Caco-2 (cell line): ENCODE results near the gene PSD2. TPM values are rescaled to one million over a fixed set of nuclear protein-coding genes. Genes with fewer than 3 reads are reported as not detected.

ENCODE experiments used
- BruUV-seq: library from RNA; stranded (reverse); fragments of 400-500 nt; replicated peaks from 2 replicates; lab custom pipeline; 2021; lab: Mats Ljungman, UMichigan
- CTCF ChIA-PET: fragments of 300-600 bp; sonication (Branson Sonifier 250); formaldehyde crosslinking; loops from one replicate; lab custom pipeline; 2022; ENCODE audit warnings: antibody characterized with exemption; lab: Charles Lee
- POLR2A ChIA-PET: fragments of 300-600 bp; sonication (Branson Sonifier 250); formaldehyde crosslinking; loops from one replicate; lab custom pipeline; 2022; ENCODE audit warnings: antibody characterized with exemption; lab: Charles Lee
- DNase-seq, 2 experiments: peaks; one replicate each; pipeline versions ENCODE4 v3.0.0 to v3.0.0-alpha.2; 2020 to 2022
- H3K27me3 ChIP-seq: replicated peaks from 2 replicates; pipeline ENCODE4 v1.6.0; 2011; ENCODE audit warnings: low read length; ENCODE audit not compliant: control insufficient read depth, insufficient read depth
- H3K36me3 ChIP-seq: 2 replicates; pipeline ENCODE4 v1.5.1; 2011; ENCODE audit warnings: low read length; ENCODE audit not compliant: control insufficient read depth, insufficient read depth
- H3K4me1 ChIP-seq: fragments of 250-450 bp; sonication (Bioruptor Pico); 2 replicates; pipeline ENCODE4 v1.5.1; 2020; ENCODE audit warnings: mild to moderate bottlenecking
- H3K4me3 ChIP-seq: 2 replicates; pipeline ENCODE4 v1.5.1; 2011; ENCODE audit warnings: low read depth, mild to moderate bottlenecking, control low read depth, low read length
- H3K9me3 ChIP-seq: fragments of 250-450 bp; sonication (Bioruptor Pico); 2 replicates; pipeline ENCODE4 v1.5.1; 2020; ENCODE audit warnings: mild to moderate bottlenecking, moderate library complexity
- H3K27ac Mint-ChIP-seq: one replicate; pipeline ENCODE4 v1.8.0; 2022; ENCODE audit warnings: mixed read lengths; ENCODE audit not compliant: unreplicated experiment
- H3K27me3 Mint-ChIP-seq: one replicate; pipeline ENCODE4 v1.8.0; 2022; ENCODE audit warnings: mixed read lengths; ENCODE audit not compliant: insufficient read depth, unreplicated experiment
- H3K36me3 Mint-ChIP-seq: one replicate; pipeline ENCODE4 v1.8.0; 2022; ENCODE audit warnings: mild to moderate bottlenecking, mixed read lengths; ENCODE audit not compliant: insufficient read depth, unreplicated experiment
- H3K4me1 Mint-ChIP-seq: one replicate; pipeline ENCODE4 v1.8.0; 2022; ENCODE audit warnings: low read depth, mixed read lengths; ENCODE audit not compliant: unreplicated experiment
- H3K4me3 Mint-ChIP-seq: one replicate; pipeline ENCODE4 v1.8.0; 2022; ENCODE audit warnings: mild to moderate bottlenecking, moderate library complexity, mixed read lengths; ENCODE audit not compliant: unreplicated experiment
- H3K9me3 Mint-ChIP-seq: one replicate; pipeline ENCODE4 v1.8.0; 2022; ENCODE audit warnings: mixed read lengths; ENCODE audit not compliant: unreplicated experiment
- intact Hi-C: fragments of 100-400 bp; cut with micrococcal nuclease; formaldehyde crosslinking; loops from one replicate; pipeline ENCODE4 v1.10.0; 2022; ENCODE audit not compliant: unreplicated experiment
- total RNA-seq: library from RNA; stranded (reverse); gene quantifications from 2 replicates; pipeline ENCODE4 v1.2.3, GENCODE V29; 2022
- TF ChIP-seq, protein P1 (sequence below), 2 experiments: fragments of 200-600 bp in 1 of 2; IDR thresholded peaks; 1 replicate in 1 of 2; 2 replicates in 1 of 2; pipeline versions ENCODE4 v1.5.1 to v1.8.0; 2011 to 2022; ENCODE audit warnings: antibody characterized with exemption in 1 of 2, control low read depth in 1 of 2, inconsistent platforms in 1 of 2, low read depth in 1 of 2, low read length in 1 of 2, mild to moderate bottlenecking in 1 of 2, moderate library complexity in 1 of 2; ENCODE audit not compliant: insufficient read depth in 1 of 2, severe bottlenecking in 1 of 2, unreplicated experiment in 1 of 2

PSD2 gene
- total RNA-seq, 1 experiment from 2014 or later = 0.09 TPM

DNA sequence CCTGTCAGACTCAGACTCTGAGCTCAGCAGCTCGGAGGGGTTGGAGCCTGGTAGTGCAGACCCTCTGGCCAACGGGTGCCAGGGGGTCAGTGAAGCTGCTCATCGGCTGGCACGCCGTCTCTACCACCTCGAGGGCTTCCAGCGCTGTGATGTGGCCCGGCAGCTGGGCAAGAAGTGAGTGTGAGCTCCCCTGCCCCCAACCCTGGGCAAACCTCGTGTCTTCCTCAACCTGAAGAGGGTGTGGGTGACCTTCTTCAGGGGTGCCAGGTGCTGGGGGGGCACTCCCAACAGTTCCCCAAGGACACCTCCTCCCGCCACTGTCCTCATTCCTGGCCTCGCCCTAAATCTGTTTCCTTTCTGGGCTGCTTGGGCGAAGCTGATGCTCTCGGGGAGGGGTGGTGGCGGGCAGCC lies 18.6 kb downstream of the PSD2 start:
- H3K27ac Mint-ChIP-seq = no peak overlapping the region
- no peaks in the 10 kb centered on the region; the same call in none of the 2 replicates for H3K27me3 ChIP-seq
- H3K36me3 ChIP-seq = no peaks in the 10 kb centered on the region
- no peaks in the 10 kb centered on the region for H3K4me1 Mint-ChIP-seq
- no peak overlapping the region for H3K4me3 ChIP-seq
- peaks cover 9% of the 10 kb centered on the region for H3K9me3 Mint-ChIP-seq
- no peak for DNase-seq
- TF ChIP-seq, protein P1, sequence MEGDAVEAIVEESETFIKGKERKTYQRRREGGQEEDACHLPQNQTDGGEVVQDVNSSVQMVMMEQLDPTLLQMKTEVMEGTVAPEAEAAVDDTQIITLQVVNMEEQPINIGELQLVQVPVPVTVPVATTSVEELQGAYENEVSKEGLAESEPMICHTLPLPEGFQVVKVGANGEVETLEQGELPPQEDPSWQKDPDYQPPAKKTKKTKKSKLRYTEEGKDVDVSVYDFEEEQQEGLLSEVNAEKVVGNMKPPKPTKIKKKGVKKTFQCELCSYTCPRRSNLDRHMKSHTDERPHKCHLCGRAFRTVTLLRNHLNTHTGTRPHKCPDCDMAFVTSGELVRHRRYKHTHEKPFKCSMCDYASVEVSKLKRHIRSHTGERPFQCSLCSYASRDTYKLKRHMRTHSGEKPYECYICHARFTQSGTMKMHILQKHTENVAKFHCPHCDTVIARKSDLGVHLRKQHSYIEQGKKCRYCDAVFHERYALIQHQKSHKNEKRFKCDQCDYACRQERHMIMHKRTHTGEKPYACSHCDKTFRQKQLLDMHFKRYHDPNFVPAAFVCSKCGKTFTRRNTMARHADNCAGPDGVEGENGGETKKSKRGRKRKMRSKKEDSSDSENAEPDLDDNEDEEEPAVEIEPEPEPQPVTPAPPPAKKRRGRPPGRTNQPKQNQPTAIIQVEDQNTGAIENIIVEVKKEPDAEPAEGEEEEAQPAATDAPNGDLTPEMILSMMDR (IDR thresholded peaks at IDR 0.05; ENCODE audit: insufficient read depth in 1 of 2, low read depth in 1 of 2, low read length in 1 of 2, severe bottlenecking in 1 of 2, unreplicated experiment in 1 of 2) = no peak
- no peaks in the 10 kb centered on the region for H3K36me3 Mint-ChIP-seq
- H3K27me3 Mint-ChIP-seq = peaks cover 17% of the 10 kb centered on the region
- BruUV-seq = no TSS peak
- H3K4me3 Mint-ChIP-seq = no peak overlapping the region
- no peaks in the 10 kb centered on the region for H3K4me1 ChIP-seq
- peaks cover 11% of the 10 kb centered on the region; the same call in 1 of the 2 replicates for H3K9me3 ChIP-seq
- ChIA-PET POLR2A (no interaction called here), CTCF (interaction anchor here (1.6 kb wide), 1 partner anchor 38 kb away, joined by 4 read pairs; no protein-coding TSS in a partner anchor)
- intact Hi-C loops = no loop called here

DNA sequence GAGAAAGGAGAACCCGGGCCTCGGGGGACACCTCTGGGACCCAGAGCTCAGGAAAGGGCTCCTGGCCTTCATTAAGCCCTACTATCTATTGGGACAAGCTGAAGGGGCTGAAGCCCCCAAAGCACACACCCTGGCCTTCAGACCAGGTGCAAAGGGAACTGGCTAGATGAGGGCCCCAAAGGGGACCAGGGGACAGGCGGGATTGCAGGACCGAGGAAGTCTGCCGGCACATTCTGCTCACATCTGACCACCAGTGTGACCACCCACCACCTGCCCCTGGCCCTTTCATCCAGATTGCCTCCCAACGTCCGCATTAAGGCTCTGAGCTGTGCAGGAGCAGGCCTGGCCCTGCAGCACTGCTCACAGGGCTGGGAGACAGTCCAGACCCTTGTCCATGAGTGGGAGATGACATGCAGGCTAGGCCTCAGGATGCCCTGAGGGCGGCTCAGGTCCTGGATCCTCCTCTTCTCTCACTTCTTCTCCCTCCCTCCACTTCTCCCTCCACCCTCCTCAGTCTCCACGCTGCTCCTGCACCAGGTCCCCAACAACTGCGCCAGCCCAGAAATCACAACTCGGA lies 19.2 kb downstream of the PSD2 start:
- intact Hi-C loops = no loop called here
- H3K4me1 ChIP-seq = no peaks in the 10 kb centered on the region
- peaks cover 11% of the 10 kb centered on the region; the same call in 1 of the 2 replicates for H3K9me3 ChIP-seq
- H3K4me3 ChIP-seq = no peak overlapping the region
- POLR2A ChIA-PET = no interaction called here
- no peak for DNase-seq
- no peaks in the 10 kb centered on the region; the same call in none of the 2 replicates for H3K27me3 ChIP-seq
- no peaks in the 10 kb centered on the region for H3K4me1 Mint-ChIP-seq
- H3K36me3 ChIP-seq = no peaks in the 10 kb centered on the region
- no peak overlapping the region for H3K27ac Mint-ChIP-seq
- TF ChIP-seq, protein P1 (IDR thresholded peaks at IDR 0.05; ENCODE audit: insufficient read depth in 1 of 2, low read depth in 1 of 2, low read length in 1 of 2, severe bottlenecking in 1 of 2, unreplicated experiment in 1 of 2) = no peak
- no peak overlapping the region for H3K4me3 Mint-ChIP-seq
- H3K9me3 Mint-ChIP-seq = peaks cover 15% of the 10 kb centered on the region
- BruUV-seq = no TSS peak
- H3K36me3 Mint-ChIP-seq = no peaks in the 10 kb centered on the region
- CTCF ChIA-PET = interaction anchor here (1.6 kb wide), 1 partner anchor 39 kb away, joined by 4 read pairs; no protein-coding TSS in a partner anchor
- H3K27me3 Mint-ChIP-seq = peaks cover 22% of the 10 kb centered on the region

DNA sequence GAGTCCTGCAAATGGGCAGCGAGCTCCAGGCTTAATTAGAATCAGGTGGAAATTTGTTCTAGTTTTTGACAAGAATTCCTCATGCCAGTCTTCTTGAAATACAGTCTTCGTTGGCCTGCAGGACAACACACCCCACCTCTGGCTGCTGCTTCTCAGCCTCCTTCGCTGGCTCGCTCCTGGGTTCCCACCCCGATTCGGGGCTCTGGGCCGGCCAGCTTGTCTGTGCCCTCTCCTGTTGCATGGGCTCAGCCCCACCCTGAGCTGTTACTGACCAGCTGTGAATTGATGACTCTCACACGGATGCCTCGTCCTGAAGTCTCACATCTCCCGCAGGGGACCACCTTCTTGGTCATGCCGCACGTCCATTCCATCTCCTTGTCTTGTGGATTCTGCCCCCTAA lies 21.0 kb downstream of the PSD2 start:
- CTCF ChIA-PET = no interaction called here
- DNase-seq = no peak
- Histone ChIP-seq H3K4me1 (no peaks in the 10 kb centered on the region), H3K36me3 (no peaks in the 10 kb centered on the region), H3K27me3 (no peaks in the 10 kb centered on the region; the same call in none of the 2 replicates), H3K9me3 (peaks cover 11% of the 10 kb centered on the region; the same call in 1 of the 2 replicates), H3K4me3 (no peak overlapping the region)
- TF ChIP-seq, protein P1 (IDR thresholded peaks at IDR 0.05; ENCODE audit: insufficient read depth in 1 of 2, low read depth in 1 of 2, low read length in 1 of 2, severe bottlenecking in 1 of 2, unreplicated experiment in 1 of 2) = no peak
- Mint-ChIP-seq H3K36me3 (no peaks in the 10 kb centered on the region), H3K4me3 (no peak overlapping the region), H3K4me1 (no peaks in the 10 kb centered on the region), H3K9me3 (peaks cover 20% of the 10 kb centered on the region), H3K27ac (no peak overlapping the region), H3K27me3 (peaks cover 25% of the 10 kb centered on the region)
- POLR2A ChIA-PET = no interaction called here
- intact Hi-C loops = no loop called here
- BruUV-seq = no TSS peak
